Islet of Langerhans (tissue), 1 donor: ENCODE data around the gene ZFPL1.

ENCODE experiments used
- FAIRE-seq: peaks from one replicate; lab custom pipeline; 2011; peaks lifted over from hg19 to GRCh38; lab: Jason Lieb, UNC

The ZFPL1 gene

GRCh38 chr11:65095974-65096806 lies 12.2 kb downstream of the ZFPL1 start, which contains the start of gene VPS51:
TSS of gene VPS51 (plus strand) at chr11:65096214. CDS start at chr11:65096251, 37 bp downstream.
- FAIRE-seq, result no peak

- FAIRE-seq, result no peak
Observed at GRCh38 chr11:65096926-65097325, 12.9 kb downstream of the ZFPL1 start.

GRCh38 chr11:65100674-65101350 lies 16.8 kb downstream of the ZFPL1 start:
- no peak for FAIRE-seq

- no peak for FAIRE-seq
Observed at GRCh38 chr11:65102142-65103095, 18.4 kb downstream of the ZFPL1 start.

GRCh38 chr11:65103476-65103875 lies 19.5 kb downstream of the ZFPL1 start:
- no peak for FAIRE-seq

- no peak for FAIRE-seq
Observed at GRCh38 chr11:65104628-65105027, 20.6 kb downstream of the ZFPL1 start.

GRCh38 chr11:65107078-65107477 lies 23.1 kb downstream of the ZFPL1 start:
- no peak for FAIRE-seq

GRCh38 chr11:65107751-65108468 lies 23.9 kb downstream of the ZFPL1 start:
- FAIRE-seq, result no peak

- no peak for FAIRE-seq
Observed at GRCh38 chr11:65108469-65109123, 24.6 kb downstream of the ZFPL1 start.

- FAIRE-seq, result no peak
Observed at GRCh38 chr11:65109231-65110198, 25.5 kb downstream of the ZFPL1 start.

GRCh38 chr11:65110354-65110861 lies 26.4 kb downstream of the ZFPL1 start:
- no peak for FAIRE-seq

- no peak for FAIRE-seq
Observed at GRCh38 chr11:65111159-65111743, 27.2 kb downstream of the ZFPL1 start.

GRCh38 chr11:65111744-65112545 lies 27.9 kb downstream of the ZFPL1 start, which contains the start of gene TM7SF2:
TSS of gene TM7SF2 (plus strand) at chr11:65111872. CDS start at chr11:65112016, 144 bp downstream.
- no peak for FAIRE-seq

- no peak for FAIRE-seq
Observed at GRCh38 chr11:65112546-65113360, 28.7 kb downstream of the ZFPL1 start.

- no peak for FAIRE-seq
Observed at GRCh38 chr11:65113361-65113756, 29.3 kb downstream of the ZFPL1 start.

- FAIRE-seq, result no peak
Observed at GRCh38 chr11:65113839-65114238, 29.8 kb downstream of the ZFPL1 start.

GRCh38 chr11:65114538-65115171 lies 30.6 kb downstream of the ZFPL1 start:
- no peak for FAIRE-seq
